HG02763 (cell line): ENCODE results near the gene SH3GL2.

Experiments used
- ATAC-seq: cut with Tn5 transposase; IDR thresholded peaks from one replicate; pipeline ENCODE4 v1.9.1; 2021; ENCODE audit warnings: mild to moderate bottlenecking, moderate library complexity; ENCODE audit not compliant: unreplicated experiment

The SH3GL2 gene

DNA sequence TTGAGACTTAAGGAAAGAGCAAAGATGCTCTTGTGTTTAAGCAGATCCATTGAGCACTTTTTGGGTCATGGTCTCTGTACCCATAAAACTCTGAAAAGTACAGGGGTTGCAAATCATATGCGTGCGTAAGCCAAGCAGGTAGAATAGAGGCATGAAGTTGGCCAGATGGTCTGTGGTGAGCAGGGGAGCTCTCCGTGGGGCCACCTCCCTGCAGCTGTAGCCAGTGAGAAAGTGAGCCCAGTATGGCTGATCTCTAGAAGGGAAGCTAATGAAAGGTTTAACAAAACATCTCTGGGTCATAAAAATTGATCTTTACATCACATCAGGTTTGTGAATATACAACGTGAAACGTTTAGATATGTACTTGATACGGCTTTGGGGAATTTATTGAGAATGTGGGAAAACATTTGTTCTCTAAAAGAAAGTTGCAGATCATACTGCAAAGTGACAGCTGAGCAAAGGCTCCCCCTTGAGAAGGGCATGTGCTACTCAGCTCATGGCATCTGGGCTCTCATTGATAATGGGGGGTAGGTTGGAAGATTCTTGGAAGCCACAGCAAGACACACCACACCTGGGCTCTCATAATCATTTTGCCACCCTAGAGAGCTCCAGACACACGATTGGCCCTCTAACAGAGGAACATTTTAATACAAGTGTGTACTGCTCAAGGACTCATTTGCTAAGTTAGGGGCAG lies 30.6 kb downstream of the SH3GL2 start:
- no peak for ATAC-seq

GRCh38 chr9:17611342-17611741 lies 32.5 kb downstream of the SH3GL2 start:
- ATAC-seq = no peak

DNA sequence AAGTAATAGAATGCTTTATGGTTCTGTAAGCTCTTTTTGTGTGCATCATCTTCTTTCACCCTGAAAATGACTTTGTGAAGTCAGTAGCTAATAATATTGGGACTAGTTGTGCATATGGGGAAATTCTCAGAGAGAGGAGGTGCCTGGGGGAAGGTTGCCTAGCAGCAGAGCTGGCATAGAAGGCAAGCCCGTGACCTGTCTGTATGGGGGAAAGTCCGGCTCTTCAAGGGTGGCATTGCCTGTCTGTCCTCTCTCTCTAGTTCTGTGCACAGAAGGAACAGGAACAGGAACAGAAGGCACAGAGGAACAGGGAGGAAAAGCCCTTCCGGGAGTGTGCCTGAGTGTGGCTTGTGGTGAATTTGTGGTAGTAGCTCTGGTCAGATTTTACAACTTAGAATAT lies 33.1 kb downstream of the SH3GL2 start:
- ATAC-seq = no peak

DNA sequence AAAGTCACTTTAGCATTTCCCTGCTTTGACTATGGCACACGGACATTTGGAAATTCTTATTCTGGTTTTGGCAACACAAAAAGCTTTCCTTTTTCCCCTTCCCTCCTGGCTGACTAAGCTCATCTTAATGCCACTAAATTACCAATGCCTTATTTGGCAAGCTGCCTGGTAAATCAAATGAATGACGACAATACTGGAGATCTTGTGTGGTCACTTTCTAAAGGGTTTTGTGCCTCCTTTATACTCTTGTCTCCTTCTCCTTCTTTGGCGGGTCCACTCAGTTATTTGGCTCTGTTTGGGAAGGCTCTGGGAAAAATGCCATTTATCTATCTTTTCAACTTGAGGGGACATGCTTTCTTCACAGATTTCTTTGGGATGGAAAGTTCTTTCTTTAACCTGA lies 34.9 kb downstream of the SH3GL2 start:
- ATAC-seq = no peak

DNA sequence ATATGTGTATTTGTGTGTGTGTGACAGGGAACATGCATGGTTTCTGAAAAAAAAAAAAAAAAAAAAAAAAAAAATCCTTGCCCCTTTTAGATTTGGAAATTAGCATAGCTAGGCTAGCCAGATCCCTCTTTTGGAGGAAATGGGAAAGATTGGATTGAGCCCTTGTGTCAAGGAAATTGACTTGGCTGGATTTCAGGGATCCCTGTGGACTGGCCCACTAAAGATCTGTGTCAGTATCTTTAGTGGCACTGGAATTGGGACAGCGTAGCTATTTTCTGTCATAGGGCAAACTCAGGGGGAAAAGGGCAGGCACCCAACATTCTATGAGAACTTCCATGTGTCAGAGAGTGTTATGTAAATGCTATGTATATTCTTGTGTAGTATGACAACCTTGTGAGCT lies 35.4 kb downstream of the SH3GL2 start:
- ATAC-seq = no peak

GRCh38 chr9:17614903-17615302 lies 36.0 kb downstream of the SH3GL2 start:
- ATAC-seq = no peak

GRCh38 chr9:17622141-17622540 lies 43.3 kb downstream of the SH3GL2 start:
- ATAC-seq = no peak

DNA sequence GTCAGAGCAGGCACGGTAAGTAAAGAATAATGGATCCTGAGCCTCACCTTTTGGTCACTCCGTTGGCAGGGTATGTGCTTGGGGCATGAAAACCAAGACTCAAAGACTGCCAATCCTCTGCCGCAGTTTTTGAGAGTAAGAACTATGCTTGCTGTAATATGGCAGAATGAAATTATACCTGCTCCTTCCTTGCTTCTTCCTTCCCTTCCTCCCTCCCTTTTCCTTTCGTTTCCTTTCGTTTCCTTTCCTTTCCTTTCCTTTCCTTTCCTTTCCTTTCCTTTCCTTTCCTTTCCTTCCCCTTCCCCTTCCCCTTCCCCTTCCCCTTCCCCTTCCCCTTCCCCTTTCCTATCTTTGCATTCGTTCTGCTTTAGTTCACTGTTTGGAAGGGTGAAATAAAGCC lies 43.9 kb downstream of the SH3GL2 start:
- no peak for ATAC-seq

DNA sequence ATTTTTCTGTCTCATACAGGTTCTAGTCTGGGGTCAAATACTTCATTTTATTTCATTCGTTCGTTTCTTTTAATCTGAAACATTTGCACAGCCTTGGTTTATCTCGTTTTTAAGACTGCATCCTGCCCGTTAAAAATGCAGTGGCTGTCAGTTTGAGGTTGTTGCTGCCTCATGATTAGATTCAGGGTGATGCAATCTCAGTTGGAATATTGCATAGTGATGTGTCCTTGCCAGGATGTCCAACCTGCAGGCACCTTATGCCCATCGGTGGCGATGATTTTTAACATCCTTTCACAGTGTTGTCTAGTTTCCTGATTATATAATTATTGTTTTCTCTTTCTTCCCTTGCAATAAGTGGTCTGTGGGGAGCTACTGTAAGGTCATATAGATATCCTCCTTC lies 45.1 kb downstream of the SH3GL2 start:
- no peak for ATAC-seq

- no peak for ATAC-seq
These were observed 45.7 kb downstream of the SH3GL2 start for GRCh38 chr9:17624571-17624970.

DNA sequence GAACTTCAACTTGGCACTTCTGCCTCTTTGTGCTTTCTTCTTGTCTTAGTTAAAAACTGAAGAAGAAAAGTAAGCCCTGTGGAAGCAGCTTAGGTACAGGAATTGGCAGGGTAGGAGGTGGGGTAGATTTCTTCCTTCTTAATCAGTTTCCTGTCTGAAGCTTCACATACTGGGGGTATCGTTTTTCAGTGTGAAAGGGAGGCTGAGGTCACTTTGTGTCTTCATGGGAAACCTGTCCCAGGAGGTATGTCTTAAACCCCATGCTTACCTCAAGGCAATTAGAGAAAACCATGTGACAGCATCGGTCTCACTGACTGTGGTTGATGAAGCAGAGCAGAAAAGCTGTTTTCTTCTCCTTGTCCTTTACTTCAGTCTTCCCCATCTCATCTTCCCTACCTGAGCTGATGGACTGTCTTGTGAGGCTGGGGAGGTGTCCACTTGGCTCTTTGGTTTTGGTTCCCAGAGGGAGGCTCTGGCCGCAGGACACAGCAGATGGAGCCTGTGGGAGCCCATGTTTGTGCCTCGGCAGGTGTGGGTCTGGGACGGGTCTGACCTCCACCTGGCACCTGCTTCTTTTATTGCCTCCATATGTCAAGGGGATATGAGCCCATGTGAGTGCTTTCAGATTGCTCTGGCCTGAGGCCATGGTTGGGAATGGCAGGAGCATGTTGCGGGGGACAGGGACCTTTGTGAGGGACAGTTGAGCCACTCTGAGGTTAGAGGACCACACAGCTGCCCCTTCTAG lies 47.0 kb downstream of the SH3GL2 start:
- ATAC-seq = no peak

- no peak for ATAC-seq
These were observed 48.8 kb downstream of the SH3GL2 start for GRCh38 chr9:17627641-17628040.

- ATAC-seq = no peak
These were observed 49.8 kb downstream of the SH3GL2 start for GRCh38 chr9:17628624-17629023.

DNA sequence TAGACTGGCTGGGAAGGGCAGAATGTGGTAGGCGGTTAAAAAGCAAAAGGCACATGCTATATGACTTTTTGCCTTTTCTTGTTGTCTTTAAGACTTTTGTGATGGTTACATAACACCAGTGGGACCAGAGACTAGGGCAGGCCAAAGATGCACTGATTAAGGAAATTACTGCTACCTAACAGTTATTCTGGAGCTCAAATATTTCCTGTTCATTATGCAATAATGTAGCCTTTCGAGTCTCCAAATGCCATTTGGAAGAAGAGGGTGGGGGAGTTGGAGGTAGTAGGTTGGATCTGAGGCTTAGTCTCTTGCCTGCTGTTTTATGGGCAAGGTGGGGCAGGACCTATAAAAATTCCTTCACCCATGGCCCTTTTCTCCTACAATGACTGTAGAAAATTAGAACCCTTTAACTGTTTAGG lies 51.7 kb downstream of the SH3GL2 start:
- ATAC-seq = no peak

DNA sequence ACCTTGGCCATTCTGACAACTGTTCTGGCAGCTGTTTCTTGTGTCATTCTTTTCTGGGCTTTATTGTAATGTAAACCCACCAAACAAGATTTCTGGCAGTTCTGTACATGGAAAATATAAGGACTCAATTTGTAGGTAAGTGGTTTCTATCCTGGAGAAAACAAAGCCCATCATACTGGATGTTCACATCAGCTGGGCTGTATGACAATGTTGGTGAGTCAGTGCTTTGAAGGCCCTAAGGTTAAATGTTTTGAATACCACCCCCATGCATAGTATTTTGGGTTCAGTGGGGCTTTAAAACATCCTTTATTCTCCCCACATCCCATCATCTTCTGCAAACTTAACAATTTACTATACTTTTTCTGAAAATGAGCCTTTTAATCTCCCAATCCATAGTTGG lies 52.5 kb downstream of the SH3GL2 start:
- no peak for ATAC-seq

GRCh38 chr9:17632994-17633393 lies 54.1 kb downstream of the SH3GL2 start:
- no peak for ATAC-seq

GRCh38 chr9:17635115-17635890 lies 56.4 kb downstream of the SH3GL2 start:
- ATAC-seq = no peak

GRCh38 chr9:17636349-17636748 lies 57.5 kb downstream of the SH3GL2 start:
- no peak for ATAC-seq

GRCh38 chr9:17636821-17637220 lies 58.0 kb downstream of the SH3GL2 start:
- no peak for ATAC-seq

DNA sequence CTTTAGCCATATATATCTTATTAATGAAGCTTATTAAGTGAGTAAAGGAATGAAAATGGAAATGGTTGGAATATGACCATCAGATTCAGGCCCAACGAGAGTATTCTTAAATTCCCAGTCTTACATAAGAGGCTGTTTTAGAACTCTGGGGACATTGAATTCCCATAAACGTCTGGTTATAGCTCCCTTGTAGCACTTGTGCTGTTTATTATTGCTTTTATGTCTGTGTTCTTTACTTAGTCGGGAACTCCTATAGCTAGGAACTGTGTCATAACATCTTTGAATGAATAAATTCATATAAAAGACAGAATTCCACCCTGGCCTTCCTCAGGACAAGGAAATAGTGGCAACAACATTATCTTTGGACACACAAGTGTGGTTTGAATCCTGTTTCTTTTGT lies 58.4 kb downstream of the SH3GL2 start:
- ATAC-seq = no peak

GRCh38 chr9:17648516-17648915 lies 69.7 kb downstream of the SH3GL2 start:
- ATAC-seq = no peak

- no peak for ATAC-seq
These were observed 72.9 kb downstream of the SH3GL2 start for GRCh38 chr9:17651725-17652124.
